Heart left ventricle (tissue), 16 donors: ENCODE data around the gene SMIM14. TPM values are rescaled to one million over a fixed set of nuclear protein-coding genes. Genes with fewer than 3 reads are reported as not detected.
"Not testable (repeated sequence)": the region's sequence is repeated elsewhere in the genome, so short reads cannot be mapped to it uniquely, and the experiment has no call there.

Source experiments
- ATAC-seq, 4 donors: fragments of 200-7000 bp; cut with Tn5 transposase; one replicate each; pipeline ENCODE4 v1.9.1; 2020 to 2022; ENCODE audit warnings: moderate library complexity in 4 of 4, mild to moderate bottlenecking in 3 of 4, moderate number of reproducible peaks in 1 of 4
- DNase-seq, 5 donors: peaks; one replicate each; pipeline ENCODE4 v3.0.0-alpha.2; 2020
- H3K27ac ChIP-seq, 12 donors: fragments of 200-600 bp; sonication (generic) in 4 of 12; one replicate each; pipeline versions ENCODE4 v1.5.0 to v1.8.0; 2016 to 2022; ENCODE audit warnings: mild to moderate bottlenecking in 2 of 12
- H3K27me3 ChIP-seq, 9 donors: fragments of 200-600 bp; sonication (generic) in 2 of 9; one replicate each; pipeline versions ENCODE4 v1.5.1 to v1.8.0; 2016 to 2022; ENCODE audit warnings: mild to moderate bottlenecking in 3 of 9
- H3K36me3 ChIP-seq, 9 donors: fragments of 200-600 bp; sonication (generic) in 2 of 9; one replicate each; pipeline versions ENCODE4 v1.5.0 to v1.8.0; 2018 to 2022; ENCODE audit warnings: mild to moderate bottlenecking in 2 of 9
- H3K4me1 ChIP-seq, 12 donors: fragments of 200-600 bp; sonication (generic) in 4 of 12; one replicate each; pipeline versions ENCODE4 v1.5.0 to v1.8.0; 2016 to 2022; ENCODE audit warnings: mild to moderate bottlenecking in 3 of 12
- H3K4me3 ChIP-seq, 12 donors: fragments of 200-600 bp; sonication (generic) in 4 of 12; one replicate each; pipeline versions ENCODE4 v1.5.0 to v1.8.0; 2017 to 2022; ENCODE audit warnings: mild to moderate bottlenecking in 9 of 12, moderate library complexity in 4 of 12
- H3K9me3 ChIP-seq, 12 donors: fragments of 200-600 bp; sonication (generic) in 4 of 12; one replicate each; pipeline versions ENCODE4 v1.5.0 to v1.8.0; 2016 to 2022; ENCODE audit warnings: mild to moderate bottlenecking in 1 of 12
- CTCF ChIP-seq, 12 donors: fragments of 200-600 bp; sonication (generic) in 4 of 12; IDR thresholded peaks; one replicate each; pipeline versions ENCODE4 v1.5.0 to v1.8.0; 2018 to 2022; ENCODE audit warnings: antibody characterized with exemption in 12 of 12, mild to moderate bottlenecking in 5 of 12
- POLR2A ChIP-seq, 2 donors: fragments of 450-650 bp; IDR thresholded peaks; one replicate each; pipeline ENCODE4 v1.6.1; 2017; ENCODE audit warnings: antibody characterized with exemption in 2 of 2, mild to moderate bottlenecking in 2 of 2, moderate library complexity in 2 of 2
- WGBS, 4 donors: extraction: QIAGEN DNeasy Blood & Tissue Kit in 2 of 4; methylation state at CpG; one replicate each; pipeline versions ENCODE4 v1.1.5 to v1.1.7; 2013 to 2018; 5-methylcytosine and 5-hydroxymethylcytosine counted together
- intact Hi-C, 10 donors: fragments of 100-400 bp; cut with DNase I; formaldehyde crosslinking; loops; one replicate each; pipeline versions ENCODE4 v1.11.1 to v1.14.2; 2022
- polyA plus RNA-seq, 2 donors: library from polyadenylated mRNA; stranded (reverse); fragments of 200-250 nt; gene quantifications; one replicate each; pipeline ENCODE4 v1.2.3, GENCODE V29; 2013
- total RNA-seq, 9 donors: library from RNA; depleted of rRNA in 2 of 9; stranded (reverse); fragments of >200 nt in 2 of 9; fragmentation: NEBNext Ultra II Directional in 3 of 9; extraction: Animal tissue kit (Norgen Biotek cat#: 25700) in 3 of 9; gene quantifications; one replicate each; pipeline versions ENCODE4 v1.1.0 to v1.2.4, GENCODE V29; 2016 to 2023
- donor health status: ischemic (EF 13 %, LVEDD 7.1; RV severe dilation, severe dysfunction).
- donor health status: healthy with polysubstance abuse.
- donor health status: DM: no; HTN: yes; CAD: no.
- donor health status: DM: no; HTN: no; CAD: no.
- donor health status: ischemic (EF 25% LVEDD 6.9; RV normal size, moderate dysfunction).
- donor health status: ischemic (EF 25% LVEDD 5.7; RV mildly dilated, moderate dysfunction).
- donor health status: healthy.
- donor health status: DM: yes; HTN: yes; CAD: no.
- donor health status: ischemic (EF 35%, LVEDD 5.7; RV mildly dilated, moderate dysfunction).
- donor health status: nonischemic (EF 11% LVEDD 7.7; RV severe dilation, severe dysfunction).
- donor health status: DM: yes; HTN: yes; CAD: no.
- donor health status: PGD.
- donor health status: ischemic (EF 29% LVEDD 5.4; RV normal size, mild dysfunction).
- donor health status: nonischemic (EF 23%, LVEDD 6.1; RV moderate dilation, normal function).

Gene SMIM14
- total and polyA plus RNA-seq, 11 donors = 3.0 to 24.8 (median 11.8) TPM

- H3K4me3 ChIP-seq = no peak overlapping the region
These were observed 22.0 kb downstream of the SMIM14 start for GRCh38 chr4:39616651-39617050.

GRCh38 chr4:39616112-39616511, 22.6 kb downstream of the SMIM14 start:
- H3K4me3 ChIP-seq, DNase-seq, H3K27me3 ChIP-seq, H3K9me3 ChIP-seq, intact Hi-C loops, ATAC-seq, H3K36me3 ChIP-seq: not testable (repeated sequence)
- WGBS, 4 donors = 96 to 98% (median 97%) methylated on average over 6 of the region's 6 CpGs
- Histone ChIP-seq H3K27ac (peak overlapping the region in 2 of 12 donors; percentile 5 to 37), H3K4me1 (peaks cover 0 to 40% (median 6%) of the 10 kb centered on the region in 12 donors)

More at GRCh38 chr4:39616651-39617050, 22.0 kb downstream of the SMIM14 start:
- ATAC-seq (no peak), DNase-seq (no peak)
- no peak for TF ChIP-seq CTCF (IDR thresholded peaks at IDR 0.05)
- TF ChIP-seq POLR2A (IDR thresholded peaks at IDR 0.05) = no peak
- 90 to 94% (median 93%) methylated on average over 1 of the region's 1 CpG for WGBS, 4 donors
- H3K27me3 ChIP-seq = no peaks in the 10 kb centered on the region
- peaks cover 0 to 45% (median 9%) of the 10 kb centered on the region in 12 donors for H3K4me1 ChIP-seq
- intact Hi-C loops = no loop called here
- peaks cover 0 to 3% (median 0%) of the 10 kb centered on the region in 9 donors for H3K36me3 ChIP-seq
- H3K27ac ChIP-seq = peak overlapping the region in 2 of 12 donors; percentile 5 to 37
- H3K9me3 ChIP-seq = no peaks in the 10 kb centered on the region

- intact Hi-C loops = no loop called here
- Histone ChIP-seq H3K27ac (peak overlapping the region in 1 of 12 donors; percentile 21), H3K27me3 (no peaks in the 10 kb centered on the region), H3K36me3 (peaks cover 0 to 21% (median 2%) of the 10 kb centered on the region in 9 donors), H3K4me1 (peaks cover 0 to 31% (median 2%) of the 10 kb centered on the region in 12 donors), H3K4me3 (no peak overlapping the region), H3K9me3 (no peaks in the 10 kb centered on the region)
- WGBS, 4 donors = 80 to 90% (median 86%) methylated on average over 3 of the region's 3 CpGs
- ATAC-seq = peak in 3 of 4 donors; percentile 57 to 84 (median 65)
- no peak for DNase-seq
- no peak for TF ChIP-seq POLR2A (IDR thresholded peaks at IDR 0.05)
These were observed 24.0 kb downstream of the SMIM14 start for GRCh38 chr4:39614487-39615162.

DNA sequence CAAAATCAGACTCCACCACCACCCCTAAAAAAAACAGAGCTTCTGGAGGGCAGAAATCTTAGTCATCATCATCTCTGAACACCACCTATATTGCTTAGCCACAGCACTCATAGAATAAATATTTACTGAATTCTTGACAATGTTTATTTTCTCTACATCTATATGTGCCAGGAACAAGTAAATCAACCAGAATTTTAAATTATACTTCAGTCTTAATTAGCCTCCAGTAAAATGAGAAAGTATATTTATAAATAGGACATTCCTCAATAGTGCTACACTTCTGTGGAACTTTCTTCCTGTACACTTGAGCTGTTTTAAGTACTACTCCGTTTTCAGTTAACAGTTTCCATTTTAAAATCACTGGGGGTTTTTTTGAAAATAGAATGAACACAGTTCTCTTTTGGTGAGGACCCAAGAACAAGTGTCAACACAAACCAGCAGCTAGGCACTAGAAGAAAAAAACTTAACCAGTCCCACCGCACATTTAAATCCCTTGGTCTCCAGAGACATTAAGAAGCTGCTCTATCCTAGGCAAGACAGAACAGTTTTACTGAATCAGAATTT, 25.5 kb downstream of the SMIM14 start:
- peak overlapping the region in 2 of 12 donors; percentile 11 to 45 for H3K27ac ChIP-seq

More for the DNA sequence above, 25.5 kb downstream of the SMIM14 start:
- no peaks in the 10 kb centered on the region for H3K27me3 ChIP-seq
- peaks cover 0 to 31% (median 7%) of the 10 kb centered on the region in 9 donors for H3K36me3 ChIP-seq
- ATAC-seq (no peak), DNase-seq (no peak)
- H3K9me3 ChIP-seq = no peaks in the 10 kb centered on the region
- TF ChIP-seq CTCF (IDR thresholded peaks at IDR 0.05) = no peak
- no peak for TF ChIP-seq POLR2A (IDR thresholded peaks at IDR 0.05)
- intact Hi-C loops = no loop called here
- no peak overlapping the region for H3K4me3 ChIP-seq
- WGBS, 4 donors = 38 to 43% (median 39%) methylated on average over 2 of the region's 2 CpGs
- peaks cover 0 to 31% (median 2%) of the 10 kb centered on the region in 12 donors for H3K4me1 ChIP-seq
